Trophoblast cell (in vitro differentiated cells and primary cell): ENCODE measurements around the gene VWA5B1.

Experiments used
- DNase-seq, 2 donors: peaks; one replicate each; pipeline ENCODE4 v3.0.0-alpha.2; 2016
- H2AFZ ChIP-seq: 2 replicates; pipeline ENCODE4 v1.6.1; 2013; ENCODE audit warnings: low read length, moderate library complexity, mild to moderate bottlenecking; ENCODE audit not compliant: insufficient read depth, poor library complexity
- H2AK5ac ChIP-seq: 2 replicates; pipeline ENCODE4 v1.6.1; 2013; ENCODE audit warnings: mild to moderate bottlenecking, low read length
- H2BK120ac ChIP-seq: 2 replicates; pipeline ENCODE4 v1.6.1; 2013; ENCODE audit warnings: low read length, mild to moderate bottlenecking, moderate library complexity; ENCODE audit not compliant: insufficient read depth, poor library complexity
- H2BK12ac ChIP-seq: 2 replicates; pipeline ENCODE4 v1.6.1; 2013; ENCODE audit warnings: mild to moderate bottlenecking, low read length, moderate library complexity
- H2BK5ac ChIP-seq: 2 replicates; pipeline ENCODE4 v1.6.1; 2013; ENCODE audit warnings: low read length, low read depth, moderate library complexity, mild to moderate bottlenecking; ENCODE audit not compliant: poor library complexity
- H3K14ac ChIP-seq: 2 replicates; pipeline ENCODE4 v1.6.1; 2013; ENCODE audit warnings: mild to moderate bottlenecking, low read length
- H3K18ac ChIP-seq: 2 replicates; pipeline ENCODE4 v1.6.1; 2013; ENCODE audit warnings: mild to moderate bottlenecking, low read length
- H3K23ac ChIP-seq: 2 replicates; pipeline ENCODE4 v1.6.1; 2013; ENCODE audit warnings: low read length
- H3K27ac ChIP-seq: 2 replicates; pipeline ENCODE4 v1.5.1; 2013; ENCODE audit warnings: low read depth, mild to moderate bottlenecking, inconsistent platforms, low read length, moderate library complexity
- H3K27me3 ChIP-seq: 2 replicates; pipeline ENCODE4 v1.6.1; 2013; ENCODE audit warnings: inconsistent platforms, mild to moderate bottlenecking, low read length, moderate library complexity; ENCODE audit not compliant: insufficient read depth
- H3K36me3 ChIP-seq, 2 experiments: 1 replicate in 1 of 2; 2 replicates in 1 of 2; pipeline ENCODE4 v1.6.1; 2013; ENCODE audit warnings: low read length in 2 of 2, mild to moderate bottlenecking in 2 of 2, moderate library complexity in 1 of 2; ENCODE audit not compliant: insufficient read depth in 2 of 2, control insufficient read depth in 1 of 2
- H3K4ac ChIP-seq: 2 replicates; pipeline ENCODE4 v1.6.1; 2013; ENCODE audit warnings: low read depth, mild to moderate bottlenecking, low read length, moderate library complexity
- H3K4me1 ChIP-seq, 2 experiments: 1 replicate in 1 of 2; 2 replicates in 1 of 2; pipeline ENCODE4 v1.6.1; 2013; ENCODE audit warnings: low read length in 2 of 2, mild to moderate bottlenecking in 2 of 2, moderate library complexity in 1 of 2; ENCODE audit not compliant: insufficient read depth in 2 of 2, control insufficient read depth in 1 of 2
- H3K4me2 ChIP-seq: 2 replicates; pipeline ENCODE4 v1.6.1; 2013; ENCODE audit warnings: inconsistent platforms, mild to moderate bottlenecking, low read length, moderate library complexity
- H3K4me3 ChIP-seq: 2 replicates; pipeline ENCODE4 v1.5.1; 2013; ENCODE audit warnings: mild to moderate bottlenecking, low read depth, low read length, inconsistent platforms
- H3K79me1 ChIP-seq: one replicate; pipeline ENCODE4 v1.6.1; 2013; ENCODE audit warnings: low read length
- H3K79me2 ChIP-seq: 2 replicates; pipeline ENCODE4 v1.6.1; 2013; ENCODE audit warnings: low read length, mild to moderate bottlenecking; ENCODE audit not compliant: control insufficient read depth, insufficient read depth, poor library complexity
- H3K9ac ChIP-seq: 2 replicates; pipeline ENCODE4 v1.6.1; 2013; ENCODE audit warnings: mild to moderate bottlenecking, low read length
- H3K9me3 ChIP-seq: 2 replicates; pipeline ENCODE4 v1.6.1; 2013; ENCODE audit warnings: low read depth, mild to moderate bottlenecking, control low read depth, inconsistent platforms, low read length; ENCODE audit not compliant: insufficient read depth
- H4K12ac ChIP-seq: 2 replicates; pipeline ENCODE4 v1.6.1; 2013; ENCODE audit warnings: low read depth, mild to moderate bottlenecking, low read length, moderate library complexity
- H4K8ac ChIP-seq: 2 replicates; pipeline ENCODE4 v1.6.1; 2013; ENCODE audit warnings: low read depth, mild to moderate bottlenecking, low read length, moderate library complexity
- H4K91ac ChIP-seq: one replicate; pipeline ENCODE4 v1.6.1; 2013; ENCODE audit warnings: low read depth, mild to moderate bottlenecking, low read length, moderate library complexity
- WGBS: extraction: QIAGEN DNeasy Blood & Tissue Kit; methylation state at CpG from one replicate; pipeline ENCODE4 v1.1.7; 2013; ENCODE audit warnings: missing lambda C conversion rate; ENCODE audit not compliant: insufficient read length, insufficient coverage; ENCODE audit errors: extremely low coverage; 5-methylcytosine and 5-hydroxymethylcytosine counted together

VWA5B1 gene

GRCh38 chr1:20298626-20299025 lies 8.0 kb downstream of the VWA5B1 start:
- Histone ChIP-seq H2BK120ac (no peak overlapping the region), H3K36me3 (no peaks in the 10 kb centered on the region), H2AK5ac (no peak overlapping the region), H3K4me1 (no peaks in the 10 kb centered on the region), H3K23ac (no peak overlapping the region), H3K27me3 (no peaks in the 10 kb centered on the region), H2AFZ (no peak overlapping the region), H4K12ac (no peak overlapping the region), H3K9ac (no peak overlapping the region), H3K14ac (no peak overlapping the region), H3K79me1 (no peaks in the 10 kb centered on the region), H4K91ac (no peak overlapping the region), H2BK5ac (no peak overlapping the region), H3K4me3 (no peak overlapping the region), H3K4ac (no peak overlapping the region), H2BK12ac (no peak overlapping the region), H3K27ac (no peak overlapping the region), H3K9me3 (peaks cover 2% of the 10 kb centered on the region), H4K8ac (no peak overlapping the region), H3K4me2 (no peak overlapping the region), H3K79me2 (no peaks in the 10 kb centered on the region), H3K18ac (no peak overlapping the region)
- no CpG with 5 or more reads among the region's 3 CpGs for WGBS
- DNase-seq: no peak

GRCh38 chr1:20301463-20302107 lies 10.9 kb downstream of the VWA5B1 start:
- no peak overlapping the region for H3K23ac ChIP-seq
- no peak overlapping the region for H2BK120ac ChIP-seq
- H3K79me1 ChIP-seq: no peaks in the 10 kb centered on the region
- peaks cover 2% of the 10 kb centered on the region for H3K9me3 ChIP-seq
- H2BK5ac ChIP-seq: no peak overlapping the region
- H3K14ac ChIP-seq: no peak overlapping the region
- no peak overlapping the region for H2AK5ac ChIP-seq
- no peak overlapping the region for H4K91ac ChIP-seq
- no peak overlapping the region for H4K12ac ChIP-seq
- DNase-seq: no peak
- H3K79me2 ChIP-seq: no peaks in the 10 kb centered on the region
- no peak overlapping the region for H3K18ac ChIP-seq
- H3K4ac ChIP-seq: no peak overlapping the region
- no peaks in the 10 kb centered on the region for H3K36me3 ChIP-seq
- no peak overlapping the region for H4K8ac ChIP-seq
- H3K27ac ChIP-seq: no peak overlapping the region
- H2AFZ ChIP-seq: no peak overlapping the region
- H3K4me1 ChIP-seq: no peaks in the 10 kb centered on the region
- H3K9ac ChIP-seq: no peak overlapping the region
- no peaks in the 10 kb centered on the region for H3K27me3 ChIP-seq
- H3K4me3 ChIP-seq: no peak overlapping the region
- no CpG with 5 or more reads among the region's 13 CpGs for WGBS
- no peak overlapping the region for H2BK12ac ChIP-seq
- no peak overlapping the region for H3K4me2 ChIP-seq

- H3K9me3 ChIP-seq: peaks cover 2% of the 10 kb centered on the region
- no peaks in the 10 kb centered on the region for H3K36me3 ChIP-seq
These were observed 11.4 kb downstream of the VWA5B1 start for GRCh38 chr1:20302108-20302471.

GRCh38 chr1:20307026-20307425 lies 16.4 kb downstream of the VWA5B1 start:
- H3K23ac ChIP-seq: no peak overlapping the region
- H3K27ac ChIP-seq: no peak overlapping the region
- no peak overlapping the region for H4K12ac ChIP-seq
- H3K18ac ChIP-seq: no peak overlapping the region
- no peak overlapping the region for H3K4me2 ChIP-seq
- no peak overlapping the region for H2BK5ac ChIP-seq
- H3K79me1 ChIP-seq: no peaks in the 10 kb centered on the region
- H4K8ac ChIP-seq: no peak overlapping the region
- no peak for DNase-seq
- no peaks in the 10 kb centered on the region for H3K79me2 ChIP-seq
- H3K36me3 ChIP-seq: no peaks in the 10 kb centered on the region
- H2BK120ac ChIP-seq: no peak overlapping the region
- no peak overlapping the region for H3K14ac ChIP-seq
- H3K9ac ChIP-seq: no peak overlapping the region
- H2AK5ac ChIP-seq: no peak overlapping the region
- no peak overlapping the region for H2BK12ac ChIP-seq
- no peak overlapping the region for H3K4ac ChIP-seq
- H3K27me3 ChIP-seq: no peaks in the 10 kb centered on the region
- no peak overlapping the region for H2AFZ ChIP-seq
- no CpG with 5 or more reads among the region's 7 CpGs for WGBS
- no peak overlapping the region for H4K91ac ChIP-seq
- no peaks in the 10 kb centered on the region for H3K9me3 ChIP-seq
- no peak overlapping the region for H3K4me3 ChIP-seq
- peaks cover 7% of the 10 kb centered on the region in 2 experiments for H3K4me1 ChIP-seq

More at GRCh38 chr1:20302108-20302471, 11.4 kb downstream of the VWA5B1 start:
- no CpG with 5 or more reads among the region's 2 CpGs for WGBS
- Histone ChIP-seq H3K27ac (no peak overlapping the region), H3K4me2 (no peak overlapping the region), H3K4me1 (no peaks in the 10 kb centered on the region), H3K23ac (no peak overlapping the region), H4K91ac (no peak overlapping the region), H3K4me3 (no peak overlapping the region), H2BK12ac (no peak overlapping the region), H3K9ac (no peak overlapping the region), H3K4ac (no peak overlapping the region), H2BK5ac (no peak overlapping the region), H3K79me1 (no peaks in the 10 kb centered on the region), H4K8ac (no peak overlapping the region), H2BK120ac (no peak overlapping the region), H2AK5ac (no peak overlapping the region), H4K12ac (no peak overlapping the region), H3K14ac (no peak overlapping the region), H2AFZ (no peak overlapping the region), H3K79me2 (no peaks in the 10 kb centered on the region), H3K18ac (no peak overlapping the region), H3K27me3 (no peaks in the 10 kb centered on the region)
- DNase-seq: no peak
